ENCODE data around the gene RBL2.
A peak's percentile ranks its signal among the peaks of the same experiment; 100 is the strongest.
"Not testable (repeated sequence)": the region's sequence is repeated elsewhere in the genome, so short reads cannot be mapped to it uniquely, and the experiment has no call there.

Gene RBL2

DNA sequence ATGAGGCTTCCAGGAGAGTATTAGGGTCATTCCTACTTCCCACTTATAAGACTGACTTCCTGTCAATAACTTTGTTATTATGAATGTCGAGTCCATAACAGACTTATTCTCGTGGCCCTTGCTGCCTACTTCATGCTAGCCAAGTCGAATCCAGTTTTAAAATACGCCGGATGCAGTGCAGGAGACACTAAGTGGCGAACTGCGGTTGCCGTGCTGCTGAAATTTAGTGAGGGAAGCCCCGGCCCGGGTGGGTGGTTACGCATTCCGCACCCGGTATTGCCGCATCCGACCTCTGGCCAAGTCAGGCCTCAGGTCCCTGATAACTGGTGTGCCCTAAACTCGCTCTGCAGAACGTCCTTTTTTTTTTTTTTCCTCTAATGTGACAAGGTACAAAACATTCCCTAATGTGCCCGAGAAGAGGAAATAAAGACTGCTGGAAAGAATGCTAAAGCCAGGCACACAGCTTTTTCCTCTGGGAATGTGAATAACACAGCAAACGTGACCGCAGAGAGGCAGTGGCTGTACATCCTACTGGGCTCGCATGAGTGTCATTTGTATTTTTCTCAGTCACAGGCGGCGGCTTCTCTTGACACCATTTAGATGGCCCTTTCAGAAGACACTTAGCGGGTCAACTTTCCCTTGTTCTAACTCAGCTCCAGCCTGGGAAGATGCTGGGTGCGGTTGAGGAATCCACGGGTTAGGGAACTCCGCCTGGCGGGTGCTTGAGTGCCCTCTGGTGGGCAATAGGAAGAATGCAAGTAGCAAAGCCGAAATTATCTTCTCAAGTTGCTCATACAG lies 75.8 kb downstream of the RBL2 start:
- peak; percentile 65 for DNase-seq

DNA sequence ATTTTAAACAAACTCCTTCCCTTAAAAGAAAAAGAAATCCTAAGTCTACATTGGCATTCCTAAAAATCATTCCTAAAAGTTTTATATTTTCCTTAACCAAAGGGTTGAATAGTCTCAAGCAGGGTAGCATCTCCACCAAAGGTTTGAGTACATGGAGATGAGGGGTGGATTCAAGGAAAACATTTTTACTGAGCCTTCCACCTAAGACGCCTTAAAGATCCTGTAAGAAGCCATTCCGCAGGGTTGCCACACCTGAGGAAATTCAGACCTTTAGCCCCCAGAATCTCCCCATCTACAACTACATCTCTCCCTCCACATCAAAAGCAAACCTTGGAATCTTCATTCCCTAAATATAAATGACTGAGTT lies 76.4 kb downstream of the RBL2 start:
- no peak for DNase-seq

DNA sequence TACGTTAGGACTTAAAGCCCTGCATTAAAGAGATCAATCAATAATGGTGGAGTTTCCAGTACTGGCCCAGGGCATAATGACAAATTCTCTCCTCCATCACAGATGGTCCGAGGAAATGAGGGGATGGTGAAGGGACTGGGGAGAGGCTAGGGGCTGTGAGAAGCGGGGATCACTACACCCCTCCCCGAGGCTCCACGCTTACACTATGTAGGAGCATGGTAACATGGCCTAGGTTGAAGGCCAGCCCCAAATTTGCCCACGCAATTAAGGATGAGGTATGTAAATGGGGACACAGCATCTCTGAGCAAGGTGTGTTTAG lies 76.8 kb downstream of the RBL2 start:
- DNase-seq: no peak

DNA sequence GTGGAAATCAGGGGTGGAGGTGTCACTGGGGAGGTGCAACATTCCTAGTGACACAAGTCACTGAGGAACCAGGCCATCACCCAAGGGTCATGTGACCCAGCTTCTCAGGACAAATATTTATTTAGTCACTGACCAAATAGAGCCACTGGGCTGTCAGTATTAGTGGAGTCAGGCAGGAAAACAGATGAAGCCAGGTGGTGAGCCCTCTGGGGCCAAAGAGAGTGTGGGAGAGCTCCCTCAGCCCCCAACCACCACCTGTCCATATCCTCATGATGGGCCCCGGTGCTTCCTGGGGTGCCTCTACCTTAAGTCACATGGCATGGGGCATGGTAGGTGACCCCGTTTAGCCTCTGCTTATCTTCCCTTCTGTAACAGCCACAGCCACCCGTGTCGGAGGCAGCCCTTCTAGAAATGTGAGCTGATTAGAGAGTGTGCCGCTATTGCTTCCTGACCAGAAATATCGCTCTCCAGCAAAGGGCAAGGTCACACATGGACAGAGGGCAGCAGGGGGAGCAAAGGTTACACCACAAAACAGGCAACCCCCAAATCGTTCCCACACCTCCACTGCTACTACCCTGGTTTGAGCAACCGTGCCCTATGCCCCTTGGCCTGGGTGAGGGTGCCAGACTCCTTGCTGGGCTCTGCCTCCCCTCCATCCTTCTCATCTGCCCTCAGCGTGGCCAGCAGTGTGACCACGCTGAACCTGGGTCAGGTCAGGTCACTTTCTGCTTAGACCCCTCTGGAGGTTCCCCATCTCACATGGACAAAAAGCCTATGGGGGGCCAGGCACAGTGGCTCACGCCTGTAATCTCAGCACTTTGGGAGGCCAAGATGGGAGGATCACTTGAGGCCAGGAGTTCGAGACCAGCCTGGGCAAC lies 77.4 kb downstream of the RBL2 start:
- no peak for DNase-seq

DNA sequence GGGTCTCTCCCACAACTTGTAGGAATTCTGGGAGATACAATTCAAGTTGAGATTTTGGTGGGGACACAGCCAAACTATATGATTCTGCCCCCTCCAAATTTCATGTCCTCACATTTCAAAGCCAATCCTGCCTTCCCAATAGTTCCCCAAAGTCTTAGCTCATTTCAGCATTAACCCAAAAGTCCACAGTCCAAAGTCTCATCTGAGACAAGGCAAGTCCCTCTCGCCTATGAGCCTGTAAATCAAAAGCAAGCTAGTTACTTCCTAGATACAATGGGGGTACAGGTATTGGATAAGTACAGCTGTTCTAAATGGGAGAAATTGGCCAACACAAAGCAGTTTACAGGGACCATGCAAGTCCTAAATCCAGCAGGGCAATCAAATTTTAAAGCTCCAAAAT lies 78.5 kb downstream of the RBL2 start:
- not testable (repeated sequence) for DNase-seq

DNA sequence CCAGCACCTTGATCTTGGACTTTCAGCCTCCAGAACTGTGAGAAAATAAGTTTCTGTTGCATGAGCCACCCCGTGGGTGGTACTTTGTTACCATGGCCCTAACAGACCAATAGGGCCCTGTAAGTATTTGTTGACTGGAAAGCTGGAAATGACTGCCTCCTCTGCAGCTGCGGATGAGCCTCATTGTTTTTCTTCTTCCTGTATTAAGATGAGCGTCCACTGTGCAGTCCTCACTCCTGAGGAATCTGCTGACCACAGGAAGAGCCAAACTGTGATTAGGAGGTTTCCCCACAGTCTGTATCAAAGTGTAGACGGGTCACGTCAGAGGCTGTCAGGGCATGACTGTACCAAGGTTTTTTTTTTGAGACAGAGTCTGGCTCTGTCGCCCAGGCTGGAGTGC lies 81.0 kb downstream of the RBL2 start:
- no peak for DNase-seq

DNA sequence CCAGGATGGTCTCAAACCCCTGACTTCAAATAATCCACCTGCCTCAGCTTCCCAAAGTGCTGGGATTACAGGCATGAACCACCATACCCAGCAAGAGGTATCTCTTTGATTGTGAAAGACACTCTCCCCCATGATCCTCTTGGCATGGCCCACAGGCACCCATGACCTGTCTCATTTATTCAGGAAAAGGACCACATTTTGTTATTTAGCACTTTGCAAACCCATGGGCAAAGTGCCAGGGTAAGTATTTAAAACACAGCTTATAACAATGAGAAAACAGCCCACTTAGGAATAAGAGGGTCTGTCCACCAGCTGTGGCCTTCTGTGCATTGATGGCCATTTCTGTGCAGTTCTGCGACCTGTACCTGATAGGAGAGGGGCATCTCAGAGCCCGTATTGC lies 81.5 kb downstream of the RBL2 start:
- DNase-seq: no peak

DNA sequence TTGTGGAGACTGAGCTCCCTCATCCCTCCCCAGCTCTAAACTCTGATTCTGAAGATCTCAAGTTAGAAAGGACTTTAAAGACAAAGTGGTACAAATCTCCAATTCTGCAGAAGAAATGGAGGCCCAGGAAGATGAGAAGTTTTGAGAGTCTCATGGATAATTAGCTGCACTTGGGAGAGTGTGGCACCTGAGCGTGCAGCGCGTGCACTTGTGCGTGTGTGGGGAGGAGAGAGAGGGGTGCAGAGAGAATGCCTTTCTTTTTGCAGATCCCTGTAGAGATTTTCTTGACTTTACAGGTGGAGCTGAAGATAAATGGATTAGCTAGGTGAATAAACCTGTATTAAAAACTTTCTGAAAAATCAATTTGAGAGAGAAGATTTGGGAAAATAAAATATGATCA lies 83.6 kb downstream of the RBL2 start:
- DNase-seq: no peak

DNA sequence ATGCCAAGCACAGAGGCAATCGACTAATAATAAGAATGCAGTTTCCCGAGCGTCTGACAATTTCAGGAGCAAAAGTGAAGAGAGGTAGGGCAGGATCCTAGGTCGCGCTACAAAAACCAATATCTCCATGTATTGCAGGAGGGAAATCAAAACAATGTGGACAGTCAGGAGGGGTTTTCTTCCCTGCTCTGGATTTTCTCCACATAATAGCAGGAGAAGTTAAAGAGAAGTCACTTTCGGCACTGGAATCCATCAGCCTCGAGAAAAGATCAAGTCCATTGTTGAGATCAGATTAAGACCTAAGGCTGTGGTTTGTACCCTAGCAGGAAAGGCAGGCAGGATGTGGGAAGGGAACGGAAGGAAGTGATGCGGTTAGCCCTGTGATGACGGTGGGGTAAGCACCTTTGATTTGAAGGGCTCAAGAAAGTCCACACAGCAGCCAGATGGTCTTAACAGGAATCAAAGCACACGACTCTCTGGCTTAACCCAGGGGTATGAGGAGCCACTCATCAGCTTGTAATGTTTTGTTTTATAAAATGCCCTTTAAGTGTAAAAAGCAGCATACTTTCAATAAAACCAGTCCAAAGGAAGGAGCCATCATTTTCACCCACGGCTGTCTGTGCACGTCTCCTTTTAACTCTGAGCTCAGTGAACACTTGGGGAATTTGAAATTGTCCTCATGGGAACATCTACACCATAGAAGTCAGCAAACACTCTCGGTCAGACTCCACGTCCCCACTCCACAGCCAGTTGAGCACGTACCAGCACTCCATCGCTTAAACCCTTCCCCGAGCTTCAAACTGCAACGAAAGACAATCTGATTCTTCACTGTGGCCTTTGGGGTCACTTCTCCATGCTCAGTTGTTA lies 84.5 kb downstream of the RBL2 start:
- peak; percentile 84 for DNase-seq

DNA sequence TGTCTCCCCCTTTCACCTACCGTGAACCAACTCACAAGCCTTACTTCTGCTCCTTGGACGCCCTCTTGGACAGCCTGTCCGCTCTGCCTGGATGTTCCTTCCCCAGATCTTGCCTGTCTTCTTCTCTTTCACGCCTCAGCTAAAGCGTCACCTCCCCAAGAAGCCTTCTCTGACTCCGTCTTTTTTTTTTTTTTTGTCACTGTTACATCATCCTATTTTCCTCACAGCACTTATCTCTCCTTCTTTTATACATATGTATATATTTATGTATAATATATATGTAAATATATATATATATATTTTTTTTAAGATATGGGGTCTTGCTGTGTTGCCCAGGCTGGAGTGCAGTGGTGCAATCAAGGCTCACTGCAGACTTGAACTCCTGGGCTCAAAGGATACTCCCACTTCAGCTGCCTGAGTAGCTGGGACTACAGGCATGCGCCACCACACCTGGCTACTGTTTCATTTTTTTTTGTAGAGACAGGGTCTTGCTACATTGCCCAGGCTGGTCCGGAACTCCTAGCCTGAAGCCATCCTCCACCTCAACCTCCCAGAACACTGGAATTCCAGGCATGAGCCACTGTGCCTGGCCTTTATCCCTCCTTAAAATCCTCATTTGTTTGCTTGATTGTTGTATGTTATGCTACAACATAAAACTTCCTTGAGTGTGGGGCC lies 85.3 kb downstream of the RBL2 start:
- DNase-seq: peak; percentile 24

DNA sequence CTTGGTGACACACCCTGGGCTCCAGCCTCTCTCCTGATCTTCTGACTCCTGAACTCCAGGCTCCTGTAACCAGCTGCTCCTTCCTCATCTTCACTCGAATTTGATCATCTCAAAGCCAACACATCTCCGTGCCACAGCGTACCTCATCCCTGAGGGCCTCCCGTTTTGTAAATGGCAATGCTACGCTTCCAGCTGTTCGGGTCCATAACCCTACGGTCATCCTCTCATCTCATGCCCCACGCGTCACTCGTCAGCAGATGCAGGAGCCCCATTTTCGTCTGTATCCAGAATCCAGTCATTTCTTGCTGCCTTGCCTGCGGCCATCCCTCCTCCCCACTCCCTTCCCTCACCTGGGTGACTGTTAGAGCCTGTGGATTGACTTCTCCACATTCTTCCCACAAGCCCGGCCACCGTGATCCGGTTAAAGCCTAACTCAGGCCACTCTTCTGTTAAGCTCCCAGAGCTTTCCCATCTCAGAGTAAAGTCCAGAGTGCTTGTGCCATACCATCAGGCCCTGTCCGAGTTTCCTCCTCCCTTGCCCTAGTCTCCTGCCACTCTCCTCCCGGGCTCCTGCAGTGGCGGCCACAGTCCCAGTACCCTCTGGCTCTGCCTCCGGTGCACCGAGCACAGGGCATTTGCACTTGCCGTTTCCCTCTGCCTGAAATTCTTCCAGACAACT lies 89.0 kb downstream of the RBL2 start:
- DNase-seq: no peak

DNA sequence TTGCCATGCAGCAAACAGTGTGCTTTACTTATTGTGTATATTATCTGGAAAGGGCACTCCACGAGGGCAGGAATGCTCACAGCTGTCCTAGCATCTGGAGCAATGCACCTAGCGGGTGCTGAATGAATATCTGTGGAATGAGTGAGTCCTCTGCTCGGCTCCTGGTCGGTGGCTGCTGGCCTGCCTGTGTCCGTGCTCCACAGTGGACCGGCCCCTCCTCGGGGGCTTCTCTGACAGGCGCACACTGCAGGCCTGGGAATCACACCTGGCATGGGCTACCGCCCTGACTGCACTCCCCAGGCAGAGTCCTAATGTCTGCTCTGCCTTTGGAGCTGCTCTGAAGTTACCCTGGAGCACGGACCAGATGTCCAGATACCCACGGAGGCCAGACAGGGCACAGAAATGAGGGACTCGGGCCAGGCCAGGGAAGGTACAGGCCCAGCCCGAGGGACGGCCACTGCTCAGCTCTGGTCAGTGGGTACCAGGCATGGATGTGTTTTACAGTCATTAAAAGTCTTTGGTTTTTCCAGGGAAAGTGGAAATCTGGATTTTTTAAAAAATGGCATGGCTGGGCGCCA lies 89.8 kb downstream of the RBL2 start:
- DNase-seq: no peak

DNA sequence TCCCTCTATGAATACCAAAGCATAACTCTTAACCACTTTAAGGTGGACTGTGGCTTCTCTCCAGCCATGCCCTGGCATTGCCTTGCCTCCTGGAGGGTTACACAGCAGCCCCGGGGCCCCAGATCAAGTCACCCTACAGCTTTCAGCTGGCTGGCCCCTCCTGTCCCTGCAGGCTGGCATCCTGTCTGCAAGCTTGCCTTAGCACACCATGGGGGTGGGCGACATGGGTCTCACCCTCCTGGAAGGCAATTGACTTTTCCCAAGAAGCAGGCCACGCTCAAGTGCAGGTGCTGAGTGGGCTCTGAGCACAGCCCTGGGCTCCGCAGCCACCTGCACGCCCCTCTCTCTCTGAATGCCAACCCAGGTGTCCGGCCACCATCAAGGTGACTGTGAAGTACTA lies 94.5 kb downstream of the RBL2 start:
- no peak for DNase-seq

DNA sequence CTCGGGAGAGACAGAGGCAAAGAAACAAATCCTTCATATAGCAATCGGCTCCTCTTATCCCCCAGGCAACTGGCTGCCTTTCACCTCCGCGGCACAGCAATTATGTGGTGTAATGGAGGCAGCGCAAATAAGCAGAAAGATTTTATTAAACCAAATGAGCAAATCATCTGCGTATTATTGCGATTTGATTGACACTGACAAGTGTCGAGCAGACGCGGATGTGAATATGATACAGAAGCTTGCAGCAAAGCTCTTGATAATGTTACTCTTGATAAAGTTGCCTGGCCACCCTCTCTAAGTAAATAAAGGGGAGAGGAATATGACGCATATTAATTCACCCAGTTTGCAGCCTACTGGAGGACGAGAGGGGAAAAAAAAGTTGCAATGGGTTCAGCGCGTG lies 95.2 kb downstream of the RBL2 start:
- DNase-seq: no peak

DNA sequence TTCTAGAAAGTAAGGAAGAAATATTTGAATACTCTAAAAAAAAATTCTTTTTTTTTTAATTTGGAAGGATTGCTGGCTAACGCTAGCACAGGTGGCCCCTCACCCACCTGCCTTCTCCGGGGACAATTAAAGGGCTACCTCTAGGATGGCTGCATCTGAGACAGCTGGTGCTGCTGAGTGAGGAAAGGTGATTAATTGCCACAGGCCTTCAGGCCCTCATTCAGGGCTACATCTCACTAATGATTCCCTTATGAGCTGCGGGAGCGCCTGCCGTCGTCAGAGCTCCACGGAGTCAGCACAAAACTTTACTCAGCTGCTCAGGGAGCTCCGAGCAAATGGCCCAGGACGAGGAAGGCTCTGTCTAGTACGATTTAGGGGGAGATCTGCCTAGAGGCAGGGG lies 95.8 kb downstream of the RBL2 start:
- no peak for DNase-seq

DNA sequence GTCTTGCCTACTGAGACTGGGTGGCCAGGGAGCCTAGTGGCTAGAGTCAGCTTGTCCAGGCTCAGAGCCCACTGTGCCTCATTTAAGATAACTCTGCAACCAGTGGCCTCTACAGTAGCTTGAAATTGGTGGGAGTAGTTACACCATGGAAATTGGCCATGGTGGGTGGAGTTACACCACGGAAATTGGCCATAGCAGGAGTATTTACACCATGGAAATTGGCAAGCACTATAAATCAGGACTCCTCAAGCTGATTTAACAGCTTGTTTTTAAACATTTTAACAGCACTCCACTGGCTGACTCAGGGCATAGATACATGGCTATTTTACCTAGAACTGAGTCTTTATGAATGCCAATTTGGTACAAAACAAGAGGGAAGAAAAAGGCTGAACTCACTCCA lies 96.5 kb downstream of the RBL2 start:
- no peak for DNase-seq

DNA sequence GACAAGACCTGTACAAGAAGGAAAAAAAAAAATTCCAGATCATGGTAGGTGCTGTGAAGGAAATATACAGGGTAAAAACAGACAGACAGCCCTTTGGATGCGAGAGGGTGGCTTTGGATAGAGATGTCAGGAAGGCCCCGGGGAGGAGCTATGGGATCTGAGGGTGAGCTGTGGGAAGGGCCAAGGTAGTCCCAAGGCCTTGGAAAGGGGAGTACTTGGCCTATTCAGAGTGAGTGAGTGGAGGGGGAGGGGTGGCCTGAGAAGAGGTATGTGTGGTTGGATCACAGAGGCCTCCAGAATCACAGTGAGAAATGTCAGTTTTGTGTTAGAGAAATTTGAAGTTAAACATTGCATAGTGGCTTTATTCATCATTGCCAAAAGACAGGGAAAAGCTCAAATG lies 99.9 kb downstream of the RBL2 start:
- DNase-seq: no peak

DNA sequence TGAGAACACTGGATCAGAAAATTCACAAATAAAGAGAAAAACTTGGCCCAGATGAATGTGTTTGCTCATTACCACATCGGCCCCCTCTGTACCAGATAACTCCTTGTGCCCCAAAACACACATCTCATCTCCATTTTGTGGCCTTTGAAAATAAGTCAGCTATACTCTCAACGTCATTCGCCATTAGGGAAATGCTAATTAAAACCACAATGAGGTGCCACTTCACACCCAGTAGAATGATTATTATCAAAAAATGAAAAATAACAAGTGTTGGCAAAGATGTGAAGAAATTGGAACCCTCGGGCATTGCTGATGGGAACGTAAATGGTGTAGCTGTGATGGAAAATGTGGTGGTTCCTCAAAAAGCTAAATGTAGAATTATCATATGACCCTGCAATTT lies 103.4 kb downstream of the RBL2 start:
- DNase-seq: peak; percentile 22

DNA sequence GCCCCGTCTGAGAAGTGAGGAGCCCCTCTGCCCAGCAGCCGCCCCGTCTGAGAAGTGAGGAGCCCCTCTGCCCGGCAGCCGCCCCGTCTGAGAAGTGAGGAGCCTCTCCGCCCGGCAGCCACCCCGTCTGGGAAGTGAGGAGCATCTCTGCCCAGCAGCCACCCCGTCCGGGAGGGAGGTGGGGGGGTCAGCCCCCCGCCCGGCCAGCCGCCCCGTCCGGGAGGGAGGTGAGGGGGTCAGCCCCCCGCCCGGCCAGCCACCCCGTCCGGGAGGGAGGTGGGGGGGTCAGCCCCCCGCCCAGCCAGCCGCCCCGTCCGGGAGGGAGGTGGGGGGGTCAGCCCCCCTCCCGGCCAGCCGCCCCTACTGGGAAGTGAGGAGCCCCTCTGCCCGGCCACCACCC lies 105.1 kb downstream of the RBL2 start:
- not testable (repeated sequence) for DNase-seq

DNA sequence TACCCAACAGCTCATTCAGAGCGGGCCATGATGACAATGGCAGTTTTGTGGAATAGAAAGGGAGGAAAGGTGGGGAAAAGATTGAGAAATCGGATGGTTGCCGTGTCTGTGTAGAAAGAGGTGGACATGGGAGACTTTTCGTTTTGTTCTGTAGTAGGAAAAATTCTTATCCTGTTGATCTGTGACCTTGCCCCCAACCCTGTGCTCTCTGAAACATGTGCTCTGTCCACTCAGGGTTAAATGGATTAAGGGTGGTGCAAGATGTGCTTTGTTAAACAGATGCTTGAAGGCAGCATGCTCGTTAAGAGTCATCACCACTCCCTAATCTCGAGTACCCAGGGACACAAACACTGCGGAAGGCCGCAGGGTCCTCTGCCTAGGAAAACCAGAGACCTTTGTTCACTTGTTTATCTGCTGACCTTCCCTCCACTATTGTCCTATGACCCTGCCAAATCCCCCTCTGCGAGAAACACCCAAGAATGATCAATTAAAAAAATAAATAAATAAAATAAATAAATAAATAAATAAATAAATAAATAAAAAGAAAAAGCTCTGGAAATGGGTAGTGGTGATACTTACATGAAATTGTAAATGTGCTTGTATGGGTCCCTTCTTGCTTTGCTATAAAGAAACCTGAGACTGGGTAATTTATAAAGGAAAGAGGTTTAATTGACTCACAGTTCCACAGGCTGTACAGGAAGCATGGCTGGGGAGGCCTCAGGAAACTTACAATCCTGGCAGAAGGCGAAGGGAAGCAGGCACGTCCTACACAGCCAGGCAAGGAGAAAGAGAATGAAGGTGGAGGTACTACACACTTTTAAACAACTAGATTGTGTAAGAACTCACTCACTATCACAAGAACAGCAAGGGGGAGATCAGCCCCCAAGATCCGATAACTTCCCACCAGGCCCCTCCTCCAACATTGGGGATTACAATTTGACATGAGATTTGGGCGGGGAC lies 105.8 kb downstream of the RBL2 start:
- DNase-seq: not testable (repeated sequence)
